22Rv1 (cell line): ENCODE data around the gene ARHGAP26.

Experiments used
- H3K27ac ChIP-seq: fragments of 450-650 bp; 2 replicates; pipeline ENCODE4 v1.5.1; 2017
- CTCF ChIP-seq: fragments of 450-650 bp; IDR thresholded peaks from 2 replicates; pipeline ENCODE4 v1.5.1; 2017; ENCODE audit warnings: mild to moderate bottlenecking
- ZFX ChIP-seq: fragments of 450-650 bp; IDR thresholded peaks from 2 replicates; pipeline ENCODE4 v1.6.1; 2017; ENCODE audit warnings: antibody characterized with exemption, borderline replicate concordance

The ARHGAP26 gene

GRCh38 chr5:142863856-142864255 is 93.7 kb downstream of the ARHGAP26 start:
- H3K27ac ChIP-seq, result no peak overlapping the region
- TF ChIP-seq ZFX, result no peak
- TF ChIP-seq CTCF, result no peak

GRCh38 chr5:142864290-142865260 is 94.4 kb downstream of the ARHGAP26 start:
- TF ChIP-seq CTCF (no peak), ZFX (no peak)
- no peak overlapping the region for H3K27ac ChIP-seq

GRCh38 chr5:142865631-142866030 is 95.5 kb downstream of the ARHGAP26 start:
- TF ChIP-seq CTCF (no peak), ZFX (no peak)

GRCh38 chr5:142866563-142867275 is 96.5 kb downstream of the ARHGAP26 start:
- no peak overlapping the region for H3K27ac ChIP-seq
- peak; percentile 84 for TF ChIP-seq CTCF
- TF ChIP-seq ZFX, result no peak

More at GRCh38 chr5:142865631-142866030, 95.5 kb downstream of the ARHGAP26 start:
- H3K27ac ChIP-seq, result no peak overlapping the region

- TF ChIP-seq CTCF (no peak), ZFX (no peak)
- H3K27ac ChIP-seq, result no peak overlapping the region
Observed at GRCh38 chr5:142869886-142870285, 99.7 kb downstream of the ARHGAP26 start.

GRCh38 chr5:142870532-142871362 is 100.6 kb downstream of the ARHGAP26 start:
- TF ChIP-seq ZFX (no peak), CTCF (no peak)

More at GRCh38 chr5:142870532-142871362, 100.6 kb downstream of the ARHGAP26 start:
- H3K27ac ChIP-seq, result no peak overlapping the region
